Osteoblast (primary cell): Measurements from ENCODE around the gene PFDN1. TPM values are rescaled to one million over a fixed set of nuclear protein-coding genes. Genes with fewer than 3 reads are reported as not detected.

Experiments
- DNase-seq: peaks from one replicate; pipeline ENCODE4 v3.0.0; 2011; ENCODE audit warnings: low spot score, mixed read lengths; ENCODE audit not compliant: insufficient read length; ENCODE audit errors: missing footprints
- H2AFZ ChIP-seq: 2 replicates; pipeline ENCODE4 v1.6.0; 2011; ENCODE audit warnings: mild to moderate bottlenecking, low read length
- H3K27ac ChIP-seq: 2 replicates; pipeline ENCODE4 v1.5.1; 2011; ENCODE audit warnings: mild to moderate bottlenecking, low read depth, low read length, moderate library complexity
- H3K27me3 ChIP-seq: 2 replicates; pipeline ENCODE4 v1.6.0; 2012; ENCODE audit warnings: mild to moderate bottlenecking, control low read depth, inconsistent platforms, low read length, moderate library complexity; ENCODE audit not compliant: insufficient read depth
- H3K36me3 ChIP-seq: 2 replicates; pipeline ENCODE4 v1.5.1; 2011; ENCODE audit warnings: mild to moderate bottlenecking, low read length, control low read depth, moderate library complexity; ENCODE audit not compliant: insufficient read depth
- H3K4me1 ChIP-seq: 2 replicates; pipeline ENCODE4 v1.5.1; 2011; ENCODE audit warnings: mild to moderate bottlenecking, low read length, control low read depth, moderate library complexity; ENCODE audit not compliant: insufficient read depth
- H3K4me2 ChIP-seq: 2 replicates; pipeline ENCODE4 v1.6.0; 2011; ENCODE audit warnings: mild to moderate bottlenecking, low read length; ENCODE audit not compliant: insufficient read depth
- H3K4me3 ChIP-seq: fragments of 200-600 bp; sonication (generic); 3 replicates; pipeline ENCODE4 v1.5.1; 2012; ENCODE audit warnings: mild to moderate bottlenecking, low read length, inconsistent platforms; ENCODE audit not compliant: insufficient read depth
- H3K79me2 ChIP-seq: 2 replicates; pipeline ENCODE4 v1.6.0; 2012; ENCODE audit warnings: mild to moderate bottlenecking, low read length, control low read depth, inconsistent platforms; ENCODE audit not compliant: insufficient read depth
- H3K9me3 ChIP-seq: 2 replicates; pipeline ENCODE4 v1.5.1; 2011; ENCODE audit warnings: low read depth, low read length, control low read depth
- H4K20me1 ChIP-seq: 2 replicates; pipeline ENCODE4 v1.6.0; 2012; ENCODE audit warnings: mild to moderate bottlenecking, low read length, control low read depth; ENCODE audit not compliant: insufficient read depth
- CTCF ChIP-seq: IDR thresholded peaks from 2 replicates; pipeline ENCODE4 v1.5.1; 2011; ENCODE audit warnings: mild to moderate bottlenecking, low read depth, low read length, moderate library complexity; ENCODE audit errors: extremely low read depth
- total RNA-seq: library from RNA; depleted of rRNA; stranded (reverse); fragments of >200 nt; gene quantifications from 2 replicates; pipeline ENCODE4 v1.2.3, GENCODE V29; 2012

PFDN1 gene
- total RNA-seq, 1 donor = 65.9 TPM

GRCh38 chr5:140245341-140245740 lies 57.6 kb downstream of the PFDN1 start:
- no peaks in the 10 kb centered on the region for H3K9me3 ChIP-seq
- no peak overlapping the region for H2AFZ ChIP-seq
- H3K27me3 ChIP-seq = no peaks in the 10 kb centered on the region
- peaks cover 11% of the 10 kb centered on the region for H4K20me1 ChIP-seq
- H3K4me3 ChIP-seq = no peak overlapping the region
- H3K27ac ChIP-seq = peak overlapping the region; percentile 80
- peaks cover 5% of the 10 kb centered on the region for H3K36me3 ChIP-seq
- no peak for TF ChIP-seq CTCF
- H3K79me2 ChIP-seq = peaks cover 35% of the 10 kb centered on the region
- no peak for DNase-seq
- H3K4me2 ChIP-seq = no peak overlapping the region
- H3K4me1 ChIP-seq = peaks cover 34% of the 10 kb centered on the region

- Histone ChIP-seq H2AFZ (no peak overlapping the region), H3K36me3 (peaks cover 5% of the 10 kb centered on the region), H3K79me2 (peaks cover 29% of the 10 kb centered on the region), H3K4me1 (peaks cover 37% of the 10 kb centered on the region), H3K27ac (peak overlapping the region; percentile 45), H4K20me1 (peaks cover 14% of the 10 kb centered on the region), H3K4me2 (peak overlapping the region; percentile 43), H3K4me3 (no peak overlapping the region), H3K9me3 (no peaks in the 10 kb centered on the region), H3K27me3 (no peaks in the 10 kb centered on the region)
- peak; percentile 92 for DNase-seq
- TF ChIP-seq CTCF = peak; percentile 75
These were observed 58.3 kb downstream of the PFDN1 start for GRCh38 chr5:140244525-140245025.

GRCh38 chr5:140243706-140244250 lies 59.1 kb downstream of the PFDN1 start:
- Histone ChIP-seq H3K27ac (no peak overlapping the region), H3K9me3 (no peaks in the 10 kb centered on the region), H3K27me3 (no peaks in the 10 kb centered on the region), H3K4me1 (peaks cover 37% of the 10 kb centered on the region), H3K36me3 (peaks cover 5% of the 10 kb centered on the region), H3K4me2 (no peak overlapping the region), H3K4me3 (no peak overlapping the region), H3K79me2 (peaks cover 29% of the 10 kb centered on the region), H4K20me1 (peaks cover 21% of the 10 kb centered on the region), H2AFZ (no peak overlapping the region)
- no peak for TF ChIP-seq CTCF
- peak; percentile 31 for DNase-seq

- Histone ChIP-seq H3K4me2 (no peak overlapping the region), H3K4me3 (no peak overlapping the region), H3K27ac (no peak overlapping the region), H3K27me3 (no peaks in the 10 kb centered on the region), H3K9me3 (no peaks in the 10 kb centered on the region), H2AFZ (no peak overlapping the region), H3K36me3 (peaks cover 5% of the 10 kb centered on the region), H4K20me1 (peaks cover 21% of the 10 kb centered on the region), H3K4me1 (peaks cover 37% of the 10 kb centered on the region), H3K79me2 (peaks cover 23% of the 10 kb centered on the region)
- DNase-seq = no peak
- TF ChIP-seq CTCF = no peak
These were observed 59.9 kb downstream of the PFDN1 start for GRCh38 chr5:140242890-140243585.
